Breast epithelium (tissue), 3 donors: ENCODE results near the gene IDI2.

Source experiments
- CTCF ChIP-seq, 3 donors: fragments of 450-650 bp; IDR thresholded peaks; one replicate each; pipeline ENCODE4 v1.5.1; 2016 to 2017; ENCODE audit warnings: antibody characterized with exemption in 3 of 3, mild to moderate bottlenecking in 3 of 3, moderate library complexity in 3 of 3
- POLR2A ChIP-seq: fragments of 450-650 bp; IDR thresholded peaks from one replicate; pipeline ENCODE4 v1.6.1; 2016; ENCODE audit warnings: antibody characterized with exemption, mild to moderate bottlenecking, moderate library complexity

GRCh38 chr10:997266-998022, 28.2 kb downstream of the IDI2 start:
- TF ChIP-seq CTCF (IDR thresholded peaks at IDR 0.05) (no peak), POLR2A (no peak)
